ENCODE results near the gene PLIN5.

- no peak for TF ChIP-seq ATF2 (IDR thresholded peaks at IDR 0.05; ENCODE audit: low read length)
- no peak for TF ChIP-seq ZZZ3 (IDR thresholded peaks at IDR 0.05; ENCODE audit: control insufficient read depth, insufficient read length, low read depth)
- TF ChIP-seq CREM (IDR thresholded peaks at IDR 0.05; ENCODE audit: low read depth): no peak
- no peak for TF ChIP-seq MEF2B (IDR thresholded peaks at IDR 0.05; ENCODE audit: partially characterized antibody, poor library complexity, severe bottlenecking)
- TF ChIP-seq TCF7 (IDR thresholded peaks at IDR 0.05; ENCODE audit: borderline replicate concordance): no peak
- no peak for TF ChIP-seq CTCF (IDR thresholded peaks at IDR 0.05 in 2 of 3, conservative IDR thresholded peaks at IDR 0.05 in 1 of 3; ENCODE audit: control insufficient read depth in 2 of 3, extremely low read depth in 1 of 3, insufficient read depth in 1 of 3, low read depth in 3 of 3, low read length in 3 of 3)
- no peak for TF ChIP-seq RCOR1 (conservative IDR thresholded peaks at IDR 0.05; ENCODE audit: low read depth, low read length)
- TF ChIP-seq ZSCAN29 (IDR thresholded peaks at IDR 0.05): no peak
- no peak for TF ChIP-seq FOS (IDR thresholded peaks at IDR 0.05; ENCODE audit: borderline replicate concordance, extremely low read depth, insufficient read length)
- no peak for TF ChIP-seq EZH2 (IDR thresholded peaks at IDR 0.05; ENCODE audit: borderline replicate concordance, control insufficient read depth, low read depth, low read length)
These were observed 49.1 kb upstream of the PLIN5 start for GRCh38 chr19:4583961-4584669.
